A673 (cell line): ENCODE data around the gene SLC25A41. TPM values are rescaled to one million over a fixed set of nuclear protein-coding genes. Genes with fewer than 3 reads are reported as not detected.
A peak's percentile ranks its signal among the peaks of the same experiment; 100 is the strongest.

ENCODE experiments used
- BruUV-seq: library from RNA; stranded (reverse); fragments of 400-500 nt; replicated peaks from 2 replicates; lab custom pipeline; 2021; lab: Mats Ljungman, UMichigan
- CTCF ChIA-PET: fragments of 300-600 bp; sonication (Branson Sonifier 250); formaldehyde crosslinking; loops from one replicate; lab custom pipeline; 2022; ENCODE audit warnings: antibody characterized with exemption; lab: Charles Lee
- POLR2A ChIA-PET: fragments of 300-600 bp; sonication (Branson Sonifier 250); formaldehyde crosslinking; loops from one replicate; lab custom pipeline; 2022; ENCODE audit warnings: antibody characterized with exemption; ENCODE audit not compliant: low non-redundant PET; lab: Charles Lee
- DNase-seq: peaks from one replicate; pipeline ENCODE4 v3.0.0-alpha.2; 2015; ENCODE audit warnings: low spot score
- H3K27ac ChIP-seq: fragments of 200-600 bp; sonication (generic); 2 replicates; pipeline ENCODE4 v1.5.1; 2016; ENCODE audit warnings: mixed run types, low read depth, mild to moderate bottlenecking, mixed read lengths, antibody characterized with exemption, low read length; ENCODE audit not compliant: poor library complexity, severe bottlenecking
- H3K27me3 ChIP-seq: fragments of 200-600 bp; sonication (generic); replicated peaks from 2 replicates; pipeline ENCODE4 v1.6.1; 2017; ENCODE audit warnings: mixed run types, low read depth, mild to moderate bottlenecking, mixed read lengths, antibody characterized with exemption, low read length; ENCODE audit not compliant: insufficient read depth, poor library complexity
- H3K36me3 ChIP-seq: fragments of 200-600 bp; sonication (generic); 2 replicates; pipeline ENCODE4 v1.6.1; 2016; ENCODE audit warnings: mixed run types, mild to moderate bottlenecking, mixed read lengths, antibody characterized with exemption, low read length; ENCODE audit not compliant: insufficient read depth, poor library complexity, severe bottlenecking
- H3K4me1 ChIP-seq: fragments of 200-600 bp; sonication (generic); 2 replicates; pipeline ENCODE4 v1.6.1; 2017; ENCODE audit warnings: mixed run types, mild to moderate bottlenecking, mixed read lengths, antibody characterized with exemption, low read length; ENCODE audit not compliant: insufficient read depth, poor library complexity, severe bottlenecking
- H3K4me3 ChIP-seq: fragments of 200-600 bp; sonication (generic); 2 replicates; pipeline ENCODE4 v1.5.1; 2016; ENCODE audit warnings: low read depth, mixed run types, mild to moderate bottlenecking, mixed read lengths, low read length; ENCODE audit not compliant: poor library complexity, severe bottlenecking
- H3K9me3 ChIP-seq: fragments of 200-600 bp; sonication (generic); 2 replicates; pipeline ENCODE4 v1.6.1; 2016; ENCODE audit warnings: mixed run types, low read depth, mild to moderate bottlenecking, mixed read lengths, antibody characterized with exemption, low read length; ENCODE audit not compliant: poor library complexity, severe bottlenecking
- CTCF ChIP-seq: fragments of 300-800, 200-600 bp; sonication (generic); conservative IDR thresholded peaks from 2 replicates; pipeline ENCODE4 v1.5.1; 2017; ENCODE audit warnings: low read depth, mild to moderate bottlenecking, antibody characterized with exemption, low read length, moderate library complexity, mixed read lengths
- EZH2 ChIP-seq: fragments of 200-600 bp; sonication (generic); IDR thresholded peaks from 2 replicates; pipeline ENCODE4 v1.6.1; 2017; ENCODE audit warnings: borderline replicate concordance, low read depth, mild to moderate bottlenecking, mixed read lengths, antibody characterized with exemption, low read length; ENCODE audit not compliant: poor library complexity, severe bottlenecking
- intact Hi-C: fragments of 100-400 bp; cut with micrococcal nuclease; formaldehyde crosslinking; loops from one replicate; pipeline ENCODE4 v1.10.0; 2022; ENCODE audit not compliant: unreplicated experiment
- total RNA-seq: library from RNA; stranded (reverse); gene quantifications from 2 replicates; pipeline ENCODE4 v1.2.3, GENCODE V29; 2021

SLC25A41 gene
- total RNA-seq, 1 experiment from 2014 or later = 0.39 TPM

- no peak for TF ChIP-seq CTCF
- no peak for TF ChIP-seq EZH2
- CTCF ChIA-PET = no interaction called here
- POLR2A ChIA-PET = interaction anchor here (0.7 kb wide), 1 partner anchor 10 kb away, joined by 3 read pairs; the partner anchor contains the start of gene KHSRP
- Histone ChIP-seq H3K4me3 (no peak overlapping the region), H3K36me3 (peaks cover 70% of the 10 kb centered on the region), H3K4me1 (no peaks in the 10 kb centered on the region), H3K27me3 (no peaks in the 10 kb centered on the region), H3K27ac (no peak overlapping the region), H3K9me3 (no peaks in the 10 kb centered on the region)
- no peak for DNase-seq
- intact Hi-C loops = no loop called here
- BruUV-seq = no TSS peak
Measured at GRCh38 chr19:6414793-6415590, 18.6 kb downstream of the SLC25A41 start.

- no peak overlapping the region for H3K27ac ChIP-seq
- DNase-seq = no peak
- peaks cover 60% of the 10 kb centered on the region for H3K36me3 ChIP-seq
- no peaks in the 10 kb centered on the region for H3K27me3 ChIP-seq
- TF ChIP-seq EZH2 (no peak), CTCF (no peak; the same call in 1 of the 2 replicates)
- H3K9me3 ChIP-seq = no peaks in the 10 kb centered on the region
- ChIA-PET CTCF (no interaction called here), POLR2A (interaction anchor here (0.7 kb wide), 1 partner anchor 11 kb away, joined by 3 read pairs; the partner anchor contains the start of gene KHSRP)
- H3K4me1 ChIP-seq = no peaks in the 10 kb centered on the region
- intact Hi-C loops = no loop called here
- no peak overlapping the region for H3K4me3 ChIP-seq
- BruUV-seq = TSS peak; percentile 66
Measured at GRCh38 chr19:6413721-6414643, 19.6 kb downstream of the SLC25A41 start.

GRCh38 chr19:6413291-6413690, 20.3 kb downstream of the SLC25A41 start:
- no peak for TF ChIP-seq CTCF
- TF ChIP-seq EZH2 = no peak
- peaks cover 53% of the 10 kb centered on the region for H3K36me3 ChIP-seq
- ChIA-PET CTCF (no interaction called here), POLR2A (no interaction called here)
- no peaks in the 10 kb centered on the region for H3K27me3 ChIP-seq
- no TSS peak for BruUV-seq
- H3K4me1 ChIP-seq = no peaks in the 10 kb centered on the region
- no peak overlapping the region for H3K27ac ChIP-seq
- DNase-seq = no peak
- H3K4me3 ChIP-seq = no peak overlapping the region
- H3K9me3 ChIP-seq = no peaks in the 10 kb centered on the region
- intact Hi-C loops = no loop called here
